Lower leg skin (tissue), 4 donors: ENCODE results near the gene GNLY. TPM values are rescaled to one million over a fixed set of nuclear protein-coding genes. Genes with fewer than 3 reads are reported as not detected.

ENCODE experiments used
- DNase-seq, 2 donors: peaks; one replicate each; pipeline ENCODE4 v3.0.0-alpha.2; 2019; ENCODE audit warnings: low spot score in 2 of 2
- H3K4me3 ChIP-seq: fragments of 200-600 bp; sonication (generic); 2 replicates; pipeline ENCODE4 v1.5.1; 2017; ENCODE audit warnings: mild to moderate bottlenecking, low read depth; ENCODE audit not compliant: poor library complexity, severe bottlenecking
- POLR2A ChIP-seq, 2 donors: fragments of 450-650 bp; IDR thresholded peaks; one replicate each; pipeline ENCODE4 v1.6.1; 2016 to 2017; ENCODE audit warnings: antibody characterized with exemption in 2 of 2, mild to moderate bottlenecking in 1 of 2, moderate library complexity in 1 of 2
- WGBS, 2 donors: methylation state at CpG; one replicate each; pipeline ENCODE4 v1.1.5; 2018; 5-methylcytosine and 5-hydroxymethylcytosine counted together
- intact Hi-C: fragments of 100-400 bp; cut with DNase I; formaldehyde crosslinking; loops from one replicate; pipeline ENCODE4 v1.15.0; 2023; ENCODE audit warnings: low total_unique reads
- total RNA-seq, 4 donors: library from RNA; depleted of rRNA; stranded (reverse); fragments of >200 nt; gene quantifications; one replicate each; pipeline ENCODE4 v1.1.0, GENCODE V29; 2016
- TF ChIP-seq, protein P1 (sequence below), 3 donors: fragments of 450-650 bp; IDR thresholded peaks; one replicate each; pipeline ENCODE4 v1.5.1; 2016; ENCODE audit warnings: antibody characterized with exemption in 3 of 3, mild to moderate bottlenecking in 3 of 3, moderate library complexity in 2 of 3

Gene GNLY
- total RNA-seq, 4 donors from 2014 or later = 0.42 to 3.6 (median 1.3) TPM; not detected in 1

DNA sequence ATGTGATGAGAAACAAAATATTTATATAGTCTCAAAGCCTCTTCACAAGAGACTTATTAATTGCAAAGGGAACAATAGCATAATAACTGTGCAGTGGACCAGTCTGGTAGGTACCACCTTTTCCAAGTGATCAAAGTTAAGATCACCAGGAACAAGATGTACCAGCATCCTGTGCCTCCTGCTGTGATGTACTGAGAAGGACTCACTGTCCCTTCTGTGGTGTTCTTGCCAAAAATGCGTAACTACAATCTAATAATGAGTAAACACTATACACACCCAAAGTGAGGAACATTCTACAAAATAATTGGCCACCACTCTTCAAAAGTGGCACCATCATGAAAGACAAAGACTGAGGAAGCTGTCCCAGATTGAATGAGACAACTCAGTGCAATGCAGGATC is 14.5 kb downstream of the GNLY start:
- intact Hi-C loops = no loop called here
- no peak overlapping the region for H3K4me3 ChIP-seq
- peak in 1 of 2 donors; percentile 63 for DNase-seq
- WGBS, 2 donors = 42 to 50% methylated on average over 1 of the region's 1 CpG
- TF ChIP-seq POLR2A (IDR thresholded peaks at IDR 0.05) = no peak
- TF ChIP-seq, protein P1, sequence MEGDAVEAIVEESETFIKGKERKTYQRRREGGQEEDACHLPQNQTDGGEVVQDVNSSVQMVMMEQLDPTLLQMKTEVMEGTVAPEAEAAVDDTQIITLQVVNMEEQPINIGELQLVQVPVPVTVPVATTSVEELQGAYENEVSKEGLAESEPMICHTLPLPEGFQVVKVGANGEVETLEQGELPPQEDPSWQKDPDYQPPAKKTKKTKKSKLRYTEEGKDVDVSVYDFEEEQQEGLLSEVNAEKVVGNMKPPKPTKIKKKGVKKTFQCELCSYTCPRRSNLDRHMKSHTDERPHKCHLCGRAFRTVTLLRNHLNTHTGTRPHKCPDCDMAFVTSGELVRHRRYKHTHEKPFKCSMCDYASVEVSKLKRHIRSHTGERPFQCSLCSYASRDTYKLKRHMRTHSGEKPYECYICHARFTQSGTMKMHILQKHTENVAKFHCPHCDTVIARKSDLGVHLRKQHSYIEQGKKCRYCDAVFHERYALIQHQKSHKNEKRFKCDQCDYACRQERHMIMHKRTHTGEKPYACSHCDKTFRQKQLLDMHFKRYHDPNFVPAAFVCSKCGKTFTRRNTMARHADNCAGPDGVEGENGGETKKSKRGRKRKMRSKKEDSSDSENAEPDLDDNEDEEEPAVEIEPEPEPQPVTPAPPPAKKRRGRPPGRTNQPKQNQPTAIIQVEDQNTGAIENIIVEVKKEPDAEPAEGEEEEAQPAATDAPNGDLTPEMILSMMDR (IDR thresholded peaks at IDR 0.05) = no peak

DNA sequence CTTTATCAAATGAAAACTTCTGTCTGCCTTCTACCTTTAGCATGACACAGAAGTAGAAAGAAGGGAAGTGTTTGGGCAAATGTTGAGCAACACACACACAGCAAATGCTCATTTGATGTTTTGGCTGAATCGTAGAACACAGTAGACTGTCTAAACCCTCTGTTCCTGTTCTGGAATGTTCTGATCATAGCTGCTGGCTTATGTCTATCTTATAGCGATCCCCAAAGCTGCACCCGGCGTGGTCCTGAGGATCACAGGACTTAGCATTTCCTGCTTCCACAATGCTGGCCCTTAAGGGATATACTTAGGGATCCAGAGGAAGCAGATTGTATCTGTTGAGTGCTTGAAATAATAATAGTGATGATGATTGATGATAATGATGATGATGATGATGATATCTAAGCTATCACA is 15.2 kb downstream of the GNLY start:
- DNase-seq = peak; percentile 52 to 84
- no peak overlapping the region for H3K4me3 ChIP-seq

DNA sequence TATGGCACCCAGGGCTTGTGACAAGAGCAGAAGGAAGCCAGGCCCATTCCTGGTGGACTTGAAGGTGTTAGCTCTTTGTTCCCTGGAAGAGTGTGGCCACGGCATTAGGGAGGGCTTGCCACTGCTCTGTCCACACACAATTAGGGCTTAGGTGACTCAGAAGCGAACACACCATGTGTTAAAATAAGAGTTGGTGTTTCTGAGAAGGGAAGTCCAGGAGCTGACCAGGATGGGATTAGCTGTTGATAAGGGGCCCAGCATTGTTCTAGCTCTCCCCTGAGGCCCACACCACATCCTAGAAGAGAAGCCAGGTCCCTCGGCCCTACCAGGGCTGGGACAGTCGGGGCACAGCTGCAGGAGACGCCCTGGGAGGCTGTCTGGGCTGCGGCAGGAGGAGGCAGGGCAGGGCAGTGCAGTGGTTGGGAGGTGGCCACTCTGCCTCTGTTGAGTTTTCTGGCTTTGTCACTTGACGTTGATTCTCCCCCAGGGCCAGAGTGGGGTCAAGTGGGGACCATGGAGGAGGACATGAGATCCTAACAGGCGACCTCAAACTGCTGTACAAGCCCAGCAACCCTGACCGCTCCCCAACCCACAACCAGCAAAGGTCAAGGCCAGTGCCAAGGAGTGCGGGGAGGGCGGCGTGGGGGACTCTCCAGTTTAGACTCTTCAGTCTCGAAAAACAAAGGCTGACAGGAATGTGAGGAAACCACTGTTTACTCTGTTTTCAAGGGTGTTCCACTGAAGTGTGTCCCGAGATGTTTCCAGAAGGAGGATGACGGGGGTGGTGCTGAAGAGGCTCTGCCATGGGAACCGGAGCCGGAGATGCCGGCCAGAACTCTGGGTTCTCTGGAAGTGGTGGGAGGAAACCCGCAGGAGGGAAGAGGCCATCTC is 16.8 kb downstream of the GNLY start:
- WGBS, 2 donors = 44 to 59% methylated on average over 16 to 19 of the region's 19 CpGs
- TF ChIP-seq, protein P1 (IDR thresholded peaks at IDR 0.05) = no peak
- TF ChIP-seq POLR2A (IDR thresholded peaks at IDR 0.05) = no peak
- DNase-seq = peak; percentile 88 to 95
- H3K4me3 ChIP-seq = no peak overlapping the region
- intact Hi-C loops = no loop called here

More for the DNA sequence above, 15.2 kb downstream of the GNLY start:
- TF ChIP-seq POLR2A (IDR thresholded peaks at IDR 0.05) = no peak
- TF ChIP-seq, protein P1 (IDR thresholded peaks at IDR 0.05) = no peak
- intact Hi-C loops = no loop called here
- 43 to 59% methylated on average over 4 of the region's 4 CpGs for WGBS, 2 donors

DNA sequence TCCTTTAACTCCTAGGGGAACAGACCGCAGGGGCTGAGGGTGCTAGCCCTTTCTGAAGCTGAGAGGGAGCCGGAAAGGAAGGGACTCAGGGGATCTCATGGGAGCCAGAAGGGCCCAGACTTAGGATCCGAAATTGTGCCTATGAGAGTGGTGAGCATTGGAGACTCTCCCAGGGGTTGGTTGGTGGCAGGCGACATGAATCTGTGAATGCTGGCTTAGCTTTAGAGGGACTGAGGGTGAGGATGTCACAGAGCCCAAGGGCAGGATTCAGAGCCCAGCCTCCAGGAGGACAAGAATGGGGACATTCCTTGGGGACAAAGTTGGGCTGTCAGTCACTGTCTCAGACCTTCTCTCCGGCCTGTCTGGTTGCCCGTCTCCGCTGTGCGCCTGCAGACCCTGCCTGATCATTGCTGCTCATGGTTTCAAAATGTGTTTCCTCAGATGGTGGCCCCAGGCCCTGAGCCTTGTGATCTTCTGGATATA is 17.5 kb downstream of the GNLY start:
- peak; percentile 14 to 84 for DNase-seq
- H3K4me3 ChIP-seq = no peak overlapping the region
- intact Hi-C loops = no loop called here
- TF ChIP-seq, protein P1 (IDR thresholded peaks at IDR 0.05) = no peak
- no peak for TF ChIP-seq POLR2A (IDR thresholded peaks at IDR 0.05)
- WGBS, 2 donors = 62 to 79% methylated on average over 4 to 8 of the region's 8 CpGs

DNA sequence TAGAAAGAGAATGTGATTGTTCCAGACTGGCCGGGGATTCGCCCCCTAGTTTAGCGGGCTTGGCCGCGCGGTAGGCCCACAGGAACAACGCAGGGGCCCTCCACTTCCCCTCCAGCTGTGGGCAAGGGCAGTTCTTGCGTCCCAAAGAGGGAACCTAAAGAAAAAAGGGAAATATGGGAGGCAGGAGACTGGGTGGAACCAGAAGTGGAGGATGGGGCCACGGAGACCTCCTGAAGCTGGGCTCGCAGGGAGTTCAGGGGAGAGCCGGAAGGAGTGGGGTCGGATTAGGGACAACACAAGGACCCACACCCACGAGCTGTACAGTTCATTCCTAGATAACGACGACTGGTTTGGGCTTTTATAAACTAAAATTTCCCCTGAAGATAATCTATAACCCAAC is 18.2 kb downstream of the GNLY start:
- no peak overlapping the region for H3K4me3 ChIP-seq
- peak in 1 of 2 donors; percentile 87 for DNase-seq
- TF ChIP-seq POLR2A (IDR thresholded peaks at IDR 0.05) = no peak
- TF ChIP-seq, protein P1 (IDR thresholded peaks at IDR 0.05) = no peak
- WGBS, 2 donors = 76 to 82% methylated on average over 15 of the region's 15 CpGs
- intact Hi-C loops = no loop called here
